Activated T-helper 17 cell treated with anti-CD3 and anti-CD28 coated beads, Interleukin-2, amount 50 U/mL, for 72 hours (primary cell): Measurements from ENCODE around the gene TUBGCP6. TPM values are rescaled to one million over a fixed set of nuclear protein-coding genes. Genes with fewer than 3 reads are reported as not detected.
"Not testable (repeated sequence)": the region's sequence is repeated elsewhere in the genome, so short reads cannot be mapped to it uniquely, and the experiment has no call there.

Experiments used
- ATAC-seq: fragments of 150-1000 bp; cut with Tn5 transposase; replicated peaks from 2 replicates; pipeline ENCODE4 v1.10.0; 2021; ENCODE audit warnings: mild to moderate bottlenecking, moderate library complexity
- H3K27ac Mint-ChIP-seq: one replicate; pipeline ENCODE4 v1.8.0; 2022; ENCODE audit warnings: mixed read lengths
- H3K27me3 Mint-ChIP-seq: one replicate; pipeline ENCODE4 v1.8.0; 2022; ENCODE audit warnings: mixed read lengths
- H3K36me3 Mint-ChIP-seq: one replicate; pipeline ENCODE4 v1.8.0; 2022; ENCODE audit warnings: low read depth, mild to moderate bottlenecking, mixed read lengths
- H3K4me1 Mint-ChIP-seq: one replicate; pipeline ENCODE4 v1.8.0; 2022; ENCODE audit warnings: mixed read lengths
- H3K4me3 Mint-ChIP-seq: one replicate; pipeline ENCODE4 v1.8.0; 2022; ENCODE audit warnings: mild to moderate bottlenecking, mixed read lengths
- H3K9me3 Mint-ChIP-seq: one replicate; pipeline ENCODE4 v1.8.0; 2022; ENCODE audit warnings: mixed read lengths
- total RNA-seq, 2 donors: library from RNA; stranded (reverse); gene quantifications; one replicate each; pipeline ENCODE4 v1.2.3, GENCODE V29; 2022

Gene TUBGCP6
- total RNA-seq, 2 donors from 2014 or later, result 44.5 to 51.1 TPM

GRCh38 chr22:50273352-50273751, 28.5 kb upstream of the TUBGCP6 start:
- not testable (repeated sequence) for H3K27ac Mint-ChIP-seq

GRCh38 chr22:50272044-50272802, 27.4 kb upstream of the TUBGCP6 start:
- Mint-ChIP-seq H3K9me3 (no peaks in the 10 kb centered on the region), H3K27me3 (no peaks in the 10 kb centered on the region), H3K4me3 (peak overlapping the region; percentile 15), H3K27ac (no peak overlapping the region), H3K36me3 (no peaks in the 10 kb centered on the region), H3K4me1 (peaks cover 5% of the 10 kb centered on the region)
- ATAC-seq, result no peak

More at GRCh38 chr22:50273352-50273751, 28.5 kb upstream of the TUBGCP6 start:
- not testable (repeated sequence) for H3K4me3 Mint-ChIP-seq, H3K27me3 Mint-ChIP-seq, ATAC-seq, H3K4me1 Mint-ChIP-seq, H3K36me3 Mint-ChIP-seq, H3K9me3 Mint-ChIP-seq

DNA sequence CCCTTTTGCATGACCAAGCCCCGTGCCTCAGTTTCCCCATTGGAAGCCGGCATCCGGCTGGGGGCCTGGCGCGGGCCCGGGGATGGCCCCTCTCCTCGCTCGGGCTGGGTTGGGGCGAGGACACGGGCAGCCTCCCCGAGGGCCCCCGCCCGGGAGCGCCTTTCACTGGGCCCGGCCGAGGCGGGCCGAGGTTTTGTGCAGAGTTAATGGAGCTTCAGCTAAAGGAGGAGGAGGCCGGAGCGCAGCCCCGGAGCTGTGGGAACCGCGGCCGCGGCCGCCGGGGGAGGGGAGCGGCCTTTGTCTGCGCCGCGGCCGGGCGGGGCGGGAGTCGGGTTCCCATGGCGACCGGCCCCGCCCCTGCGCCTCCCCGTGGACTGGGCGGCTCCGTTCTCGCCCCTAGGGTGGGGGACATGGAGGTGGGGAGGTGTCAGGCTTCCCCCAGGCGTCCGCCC, 26.7 kb upstream of the TUBGCP6 start:
- no peaks in the 10 kb centered on the region for H3K36me3 Mint-ChIP-seq
- no peaks in the 10 kb centered on the region for H3K9me3 Mint-ChIP-seq
- peaks cover 5% of the 10 kb centered on the region for H3K4me1 Mint-ChIP-seq
- peak; percentile 41 for ATAC-seq
- H3K27me3 Mint-ChIP-seq, result no peaks in the 10 kb centered on the region
- peak overlapping the region; percentile 61 for H3K4me3 Mint-ChIP-seq
- H3K27ac Mint-ChIP-seq, result no peak overlapping the region

- H3K4me3 Mint-ChIP-seq, result peak overlapping the region; percentile 61
- peak; percentile 72 for ATAC-seq
- no peaks in the 10 kb centered on the region for H3K27me3 Mint-ChIP-seq
- no peaks in the 10 kb centered on the region for H3K36me3 Mint-ChIP-seq
- H3K4me1 Mint-ChIP-seq, result peaks cover 5% of the 10 kb centered on the region
- no peak overlapping the region for H3K27ac Mint-ChIP-seq
- no peaks in the 10 kb centered on the region for H3K9me3 Mint-ChIP-seq
These were observed 26.0 kb upstream of the TUBGCP6 start for GRCh38 chr22:50270666-50271394.

GRCh38 chr22:50269970-50270665, 25.3 kb upstream of the TUBGCP6 start, which contains the start of gene MAPK11:
Gene MAPK11, minus strand, starts transcription at chr22:50270380. Its CDS starts 88 bp downstream, at chr22:50270292.
- H3K4me3 Mint-ChIP-seq, result peak within 1 kb of the TSS; percentile 62

GRCh38 chr22:50269573-50269969, 24.7 kb upstream of the TUBGCP6 start:
- Mint-ChIP-seq H3K4me3 (peak overlapping the region; percentile 62), H3K9me3 (no peaks in the 10 kb centered on the region), H3K27me3 (no peaks in the 10 kb centered on the region), H3K4me1 (peaks cover 5% of the 10 kb centered on the region), H3K36me3 (no peaks in the 10 kb centered on the region), H3K27ac (no peak overlapping the region)
- ATAC-seq, result no peak

More at GRCh38 chr22:50269970-50270665, 25.3 kb upstream of the TUBGCP6 start, which contains the start of gene MAPK11:
- ATAC-seq, result peak; percentile 68
- Mint-ChIP-seq H3K4me1 (peaks cover 5% of the 10 kb centered on the region), H3K9me3 (no peaks in the 10 kb centered on the region), H3K27me3 (no peaks in the 10 kb centered on the region), H3K36me3 (no peaks in the 10 kb centered on the region), H3K27ac (no peak within 1 kb of the TSS)

- Mint-ChIP-seq H3K4me1 (no peaks in the 10 kb centered on the region), H3K27ac (no peak overlapping the region), H3K27me3 (no peaks in the 10 kb centered on the region), H3K4me3 (peak overlapping the region; percentile 62), H3K9me3 (no peaks in the 10 kb centered on the region), H3K36me3 (no peaks in the 10 kb centered on the region)
- ATAC-seq, result no peak
These were observed 23.9 kb upstream of the TUBGCP6 start for GRCh38 chr22:50268655-50269113.

GRCh38 chr22:50267591-50268390, 23.0 kb upstream of the TUBGCP6 start:
- Mint-ChIP-seq H3K9me3 (no peaks in the 10 kb centered on the region), H3K36me3 (no peaks in the 10 kb centered on the region), H3K4me3 (peak overlapping the region; percentile 62), H3K27me3 (no peaks in the 10 kb centered on the region), H3K4me1 (no peaks in the 10 kb centered on the region), H3K27ac (no peak overlapping the region)
- ATAC-seq, result no peak

DNA sequence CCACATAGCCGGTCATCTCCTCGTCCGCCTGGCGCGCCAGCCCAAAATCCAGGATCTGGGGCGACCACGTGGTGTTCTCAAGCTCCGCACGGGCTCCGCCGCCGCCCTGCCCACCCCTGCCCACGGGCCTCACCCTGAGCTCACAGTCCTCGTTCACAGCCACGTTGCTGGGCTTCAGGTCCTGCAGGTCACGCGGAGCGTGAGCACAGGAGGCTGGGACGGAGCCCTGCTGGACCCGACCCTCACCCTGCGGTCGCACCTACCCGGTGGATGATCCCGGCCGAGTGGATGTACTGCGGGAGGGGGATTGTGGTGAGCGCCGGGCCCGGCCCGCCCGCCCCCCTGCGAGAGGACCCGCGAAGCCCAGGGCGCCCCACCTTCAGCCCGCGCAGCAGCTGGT, 22.2 kb upstream of the TUBGCP6 start:
- H3K4me3 Mint-ChIP-seq, result no peak overlapping the region
- no peaks in the 10 kb centered on the region for H3K9me3 Mint-ChIP-seq
- no peak overlapping the region for H3K27ac Mint-ChIP-seq
- ATAC-seq, result no peak
- H3K27me3 Mint-ChIP-seq, result peaks cover 4% of the 10 kb centered on the region
- no peaks in the 10 kb centered on the region for H3K4me1 Mint-ChIP-seq
- H3K36me3 Mint-ChIP-seq, result no peaks in the 10 kb centered on the region

DNA sequence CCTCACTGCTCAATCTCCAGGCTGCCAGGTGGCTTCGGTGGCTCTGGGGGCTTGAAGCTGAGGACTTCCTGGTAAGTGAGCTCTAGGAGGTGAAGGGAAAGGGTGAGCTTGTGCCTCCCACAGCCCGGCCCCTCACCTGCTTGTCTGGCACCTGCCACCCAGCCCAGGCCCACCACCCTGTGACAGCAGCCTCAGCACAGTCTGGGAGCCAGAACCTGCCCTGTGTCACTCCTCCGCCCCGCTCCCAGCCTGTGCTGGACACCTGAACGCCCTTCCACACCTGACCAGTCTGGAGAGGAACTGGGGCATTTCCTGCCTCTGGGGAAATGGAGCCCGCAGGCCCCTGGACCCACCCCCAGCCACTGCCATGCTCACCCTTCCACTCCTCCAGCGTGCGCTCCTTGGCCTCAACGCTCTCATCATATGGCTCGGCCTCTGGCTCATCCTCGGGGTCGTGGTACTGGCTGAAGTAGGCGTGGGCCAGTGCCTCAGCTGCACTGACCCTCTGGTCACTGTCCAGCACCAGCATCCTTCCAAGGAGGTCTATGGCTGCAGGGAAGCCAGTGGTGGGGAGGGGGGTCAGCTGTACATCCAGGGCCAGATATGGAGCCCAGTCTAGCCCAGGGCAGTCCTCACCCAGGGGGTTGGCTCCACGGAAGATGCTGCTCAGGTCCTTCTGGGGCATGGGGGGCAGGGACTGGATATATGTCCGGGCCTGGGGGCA, 20.3 kb upstream of the TUBGCP6 start:
- H3K9me3 Mint-ChIP-seq, result no peaks in the 10 kb centered on the region
- ATAC-seq, result no peak

DNA sequence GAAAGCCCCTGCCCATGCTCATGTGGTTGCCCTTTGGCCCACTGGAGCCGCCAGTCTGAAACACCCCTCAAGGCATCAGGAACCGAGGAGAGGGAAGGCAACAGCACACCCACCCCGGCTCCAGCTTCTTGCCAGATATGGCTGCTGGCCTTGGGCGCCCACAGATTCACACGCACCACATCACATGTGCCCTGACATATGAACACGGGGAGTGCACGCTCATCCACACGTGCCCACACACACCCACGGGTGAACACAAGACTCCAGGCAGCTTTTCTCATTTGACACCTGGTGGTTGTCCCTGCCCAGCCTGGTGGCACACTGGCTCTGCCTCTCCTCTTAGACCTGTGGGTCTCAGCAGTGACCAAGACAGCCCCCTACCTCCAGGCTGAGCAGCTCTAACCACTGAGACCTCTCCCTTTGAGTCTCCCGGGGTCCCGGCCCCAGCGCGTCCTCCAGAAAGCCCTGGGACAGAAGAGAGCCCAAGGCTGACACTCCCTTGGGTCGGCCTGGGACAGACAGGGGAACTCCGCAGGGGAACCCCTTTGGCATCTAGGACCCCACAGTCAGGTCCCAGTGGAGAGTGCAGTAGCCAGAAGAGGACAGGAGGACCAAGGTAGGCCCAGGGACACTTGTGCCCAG, 19.4 kb upstream of the TUBGCP6 start:
- H3K4me1 Mint-ChIP-seq, result no peaks in the 10 kb centered on the region
- H3K36me3 Mint-ChIP-seq, result no peaks in the 10 kb centered on the region
- H3K9me3 Mint-ChIP-seq, result no peaks in the 10 kb centered on the region
- no peak overlapping the region for H3K4me3 Mint-ChIP-seq
- ATAC-seq, result no peak
- no peak overlapping the region for H3K27ac Mint-ChIP-seq
- H3K27me3 Mint-ChIP-seq, result peaks cover 5% of the 10 kb centered on the region

More for the DNA sequence above, 20.3 kb upstream of the TUBGCP6 start:
- peaks cover 5% of the 10 kb centered on the region for H3K27me3 Mint-ChIP-seq
- no peaks in the 10 kb centered on the region for H3K36me3 Mint-ChIP-seq
- H3K4me1 Mint-ChIP-seq, result no peaks in the 10 kb centered on the region
- no peak overlapping the region for H3K4me3 Mint-ChIP-seq
- H3K27ac Mint-ChIP-seq, result no peak overlapping the region

DNA sequence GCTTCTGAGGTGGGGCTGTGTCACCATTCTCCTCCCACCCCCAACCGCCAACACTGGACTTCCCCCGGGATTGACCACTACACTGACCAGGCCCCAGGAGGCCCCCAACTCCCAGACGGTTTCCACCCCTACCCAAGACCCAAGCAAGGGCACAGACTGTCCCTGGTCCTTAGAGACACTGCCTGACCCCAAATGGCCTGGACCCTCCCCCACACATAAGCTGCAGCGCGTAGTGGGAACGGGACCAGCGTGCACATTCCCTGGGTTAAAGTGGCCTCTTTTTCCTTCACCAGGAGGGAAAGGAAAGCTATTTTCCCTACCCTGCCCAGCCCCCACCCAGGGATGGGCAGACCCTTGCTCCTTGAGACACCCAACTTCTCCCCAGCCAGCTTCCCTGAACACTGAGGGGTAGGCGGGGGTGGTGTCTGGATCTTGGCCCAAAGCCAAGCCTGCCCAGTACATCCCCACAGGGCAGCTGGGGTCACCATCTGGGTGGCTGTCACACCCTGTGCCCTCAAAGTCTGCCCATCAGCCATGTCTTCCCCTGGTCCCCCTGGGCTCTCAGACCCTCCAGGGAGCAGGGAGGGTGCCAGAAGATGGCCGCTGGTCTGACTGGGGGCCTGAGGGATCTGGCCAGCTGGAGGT, 18.3 kb upstream of the TUBGCP6 start:
- Mint-ChIP-seq H3K4me1 (no peaks in the 10 kb centered on the region), H3K27ac (no peak overlapping the region), H3K27me3 (peaks cover 10% of the 10 kb centered on the region), H3K36me3 (no peaks in the 10 kb centered on the region), H3K4me3 (no peak overlapping the region), H3K9me3 (no peaks in the 10 kb centered on the region)
- ATAC-seq, result no peak
